DMS79 (cell line): ENCODE measurements around the gene HSF2BP.
"Not testable (repeated sequence)": the region's sequence is repeated elsewhere in the genome, so short reads cannot be mapped to it uniquely, and the experiment has no call there.

Source experiments
- DNase-seq: peaks from one replicate; lab custom pipeline; 2025; lab: John Stamatoyannopoulos, UW

Gene HSF2BP

GRCh38 chr21:43651926-43652325, 7.4 kb downstream of the HSF2BP start:
- not testable (repeated sequence) for DNase-seq

GRCh38 chr21:43648171-43648570, 11.1 kb downstream of the HSF2BP start:
- no peak for DNase-seq

GRCh38 chr21:43646550-43647260, 12.6 kb downstream of the HSF2BP start:
- peak; percentile 68 for DNase-seq

GRCh38 chr21:43645976-43646375, 13.3 kb downstream of the HSF2BP start:
- DNase-seq = no peak

- DNase-seq = peak; percentile 7
Observed at GRCh38 chr21:43645136-43645891, 14.0 kb downstream of the HSF2BP start.

- DNase-seq = no peak
Observed at GRCh38 chr21:43644609-43645008, 14.7 kb downstream of the HSF2BP start.

GRCh38 chr21:43644071-43644470, 15.2 kb downstream of the HSF2BP start:
- DNase-seq = no peak

GRCh38 chr21:43643193-43643592, 16.1 kb downstream of the HSF2BP start:
- no peak for DNase-seq

- no peak for DNase-seq
Observed at GRCh38 chr21:43640400-43640799, 18.9 kb downstream of the HSF2BP start.

GRCh38 chr21:43639470-43640353, 19.6 kb downstream of the HSF2BP start:
- DNase-seq = no peak

GRCh38 chr21:43637530-43638158, 21.6 kb downstream of the HSF2BP start:
- no peak for DNase-seq

GRCh38 chr21:43635436-43635835, 23.9 kb downstream of the HSF2BP start:
- no peak for DNase-seq

GRCh38 chr21:43634618-43635017, 24.7 kb downstream of the HSF2BP start:
- DNase-seq = no peak

GRCh38 chr21:43632373-43632905, 26.8 kb downstream of the HSF2BP start:
- no peak for DNase-seq

- no peak for DNase-seq
Observed at GRCh38 chr21:43631411-43632107, 27.7 kb downstream of the HSF2BP start.

- no peak for DNase-seq
Observed at GRCh38 chr21:43627527-43627926, 31.8 kb downstream of the HSF2BP start.

GRCh38 chr21:43626390-43626789, 32.9 kb downstream of the HSF2BP start:
- DNase-seq = no peak

GRCh38 chr21:43624339-43624738, 34.9 kb downstream of the HSF2BP start:
- no peak for DNase-seq

- DNase-seq = no peak
Observed at GRCh38 chr21:43623588-43623987, 35.7 kb downstream of the HSF2BP start.

GRCh38 chr21:43622796-43623195, 36.5 kb downstream of the HSF2BP start:
- DNase-seq = no peak

- no peak for DNase-seq
Observed at GRCh38 chr21:43619856-43620255, 39.4 kb downstream of the HSF2BP start.
